GM19035 (cell line): ENCODE data around the gene COPS4.

Source experiments
- ATAC-seq: cut with Tn5 transposase; IDR thresholded peaks from one replicate; pipeline ENCODE4 v1.9.1; 2021; ENCODE audit not compliant: unreplicated experiment

COPS4 gene

DNA sequence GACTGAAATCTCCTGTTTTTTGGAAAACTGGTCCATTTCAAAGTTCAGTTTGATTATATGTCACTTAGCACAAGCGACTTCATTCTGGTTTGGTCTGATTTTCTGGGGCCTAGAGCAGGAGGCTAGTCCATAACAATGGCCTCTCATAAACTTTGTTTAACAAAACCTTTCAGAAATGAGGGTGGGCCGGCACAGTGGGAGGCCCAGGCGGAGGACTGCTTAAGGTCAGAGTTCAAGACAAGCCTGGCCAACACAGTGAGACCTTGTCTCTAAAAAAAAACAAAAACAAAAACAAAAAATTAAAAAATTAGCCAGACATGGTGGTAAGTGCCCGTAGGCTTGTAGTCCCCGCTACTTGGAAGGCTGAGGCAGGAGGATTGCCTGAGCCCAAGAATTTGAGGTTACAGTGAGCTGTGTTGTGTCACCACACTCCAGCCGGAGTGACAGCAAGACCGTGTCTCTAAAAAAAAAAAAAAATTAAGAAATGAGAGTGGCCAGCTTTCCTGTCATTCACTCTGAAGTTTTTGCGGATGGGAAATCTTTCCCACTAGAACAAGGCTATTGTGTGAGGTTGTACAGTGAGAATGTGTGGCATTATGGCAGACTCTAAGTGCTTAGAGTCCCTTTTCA, 80.8 kb downstream of the COPS4 start:
- ATAC-seq, result no peak

DNA sequence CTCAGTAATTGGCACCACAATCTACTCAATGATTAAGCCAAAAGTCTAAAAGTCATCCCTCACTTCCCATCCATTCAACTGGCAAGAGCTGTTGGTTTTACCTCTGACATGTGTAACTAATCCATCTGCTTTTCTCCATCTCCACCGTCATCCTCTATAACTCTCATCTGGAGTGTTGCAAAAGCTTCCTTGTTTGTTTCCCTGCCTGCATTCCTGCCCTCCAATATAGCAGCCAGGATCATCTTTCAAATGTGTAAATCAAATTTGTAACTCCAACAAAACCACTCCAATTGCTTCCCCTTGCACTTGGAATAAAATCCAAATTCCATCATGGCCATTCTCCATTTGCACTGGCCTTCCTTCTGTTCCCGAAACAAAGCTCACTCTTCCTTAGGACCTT, 83.9 kb downstream of the COPS4 start:
- no peak for ATAC-seq

DNA sequence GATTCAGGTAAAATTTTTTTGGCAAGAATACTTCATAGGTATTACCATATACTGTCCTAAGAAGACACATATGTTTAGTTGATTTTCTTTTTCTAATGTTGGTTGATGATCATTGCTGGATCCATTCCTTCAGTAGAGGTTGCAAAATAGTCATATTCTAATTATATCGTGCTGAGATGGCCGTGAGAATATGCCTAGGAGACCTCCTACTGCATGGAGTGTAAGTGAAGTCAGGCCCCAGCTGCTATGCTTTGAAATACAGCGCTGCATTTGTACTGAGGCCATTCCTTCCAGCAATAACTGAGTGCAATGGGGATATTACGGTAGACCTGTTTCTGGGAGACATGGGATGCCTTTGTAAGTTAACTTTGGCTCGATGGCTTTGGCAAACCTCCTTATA, 86.3 kb downstream of the COPS4 start:
- ATAC-seq, result no peak

DNA sequence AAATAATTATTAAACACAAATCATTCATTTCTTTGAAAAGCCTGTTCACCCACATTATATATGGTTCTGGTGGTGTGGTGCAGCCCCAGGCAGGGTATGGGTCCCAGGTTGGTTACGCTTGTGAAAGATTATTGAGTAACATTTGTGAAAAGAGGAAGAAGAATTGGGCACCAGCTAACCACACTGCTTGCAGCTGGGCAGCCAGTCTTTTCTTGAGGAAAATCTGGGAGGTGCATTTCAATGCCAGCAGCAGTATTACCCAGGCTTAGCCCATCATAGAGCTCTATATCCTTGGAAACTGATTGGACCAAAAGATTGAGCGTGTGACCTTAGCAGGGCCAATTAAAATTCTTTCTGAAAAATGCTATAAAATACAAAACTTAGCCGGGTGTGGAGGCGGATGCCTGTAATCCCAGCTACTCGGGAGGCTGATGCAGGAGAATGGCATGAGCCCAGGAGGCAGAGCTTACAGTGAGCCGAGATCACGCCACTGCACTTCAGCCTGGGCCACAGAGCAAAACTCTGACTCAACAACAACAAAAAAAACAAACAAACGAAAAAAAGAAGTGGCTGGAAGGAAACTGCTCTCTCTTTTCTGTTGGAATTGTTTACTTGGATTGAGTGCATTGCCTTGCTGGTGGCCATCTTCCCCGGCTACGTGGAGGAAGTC, 89.3 kb downstream of the COPS4 start:
- no peak for ATAC-seq
